Measurements from ENCODE around the gene PAX2.

The PAX2 gene

DNA sequence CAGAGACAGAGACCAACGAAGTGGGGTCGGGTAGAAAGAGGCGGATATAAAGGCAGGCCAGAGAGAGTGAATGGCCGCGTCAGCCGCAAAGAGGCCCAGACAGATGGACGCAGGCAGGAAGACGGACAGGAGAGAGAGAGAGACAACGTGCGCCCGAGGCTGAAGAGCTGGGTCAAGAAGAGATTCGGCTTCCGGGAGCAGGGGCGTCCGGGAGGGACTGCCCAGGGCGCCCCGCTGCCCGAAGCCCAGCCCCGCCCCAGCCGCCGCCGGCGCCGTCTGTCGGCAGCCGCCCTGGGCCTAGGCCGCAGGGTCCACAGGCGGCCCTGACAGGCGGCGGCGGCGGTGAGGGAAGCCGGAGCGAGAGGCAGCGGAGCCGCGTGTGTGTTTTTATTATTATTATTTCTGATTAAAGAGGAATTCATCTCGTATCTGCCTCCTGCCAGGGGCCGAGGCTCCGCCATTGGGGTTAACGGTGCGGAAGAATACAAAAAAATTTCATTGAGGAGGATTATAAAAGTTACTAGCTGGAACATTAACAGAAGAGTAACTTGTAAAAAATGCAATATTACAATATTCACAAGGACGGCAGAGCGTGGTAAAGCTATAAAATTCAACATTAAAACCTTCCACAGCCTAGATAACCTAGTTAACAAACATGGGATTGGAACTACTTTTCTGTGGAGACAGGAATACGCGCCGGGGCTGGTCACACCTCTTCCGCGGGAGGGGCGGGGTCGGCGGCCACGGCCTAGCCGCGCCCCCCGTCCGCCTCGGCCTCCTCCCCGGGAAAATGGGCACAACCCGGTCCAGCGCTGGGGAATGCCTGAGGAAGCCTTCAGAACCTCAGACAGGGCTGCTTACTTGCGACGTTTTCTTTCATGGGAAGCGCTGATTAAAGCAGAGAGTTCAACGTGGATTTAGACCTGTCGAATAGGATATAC lies 29.7 kb upstream of the PAX2 start:
- DNase-seq (ENCODE audit: low spot score): no peak

DNA sequence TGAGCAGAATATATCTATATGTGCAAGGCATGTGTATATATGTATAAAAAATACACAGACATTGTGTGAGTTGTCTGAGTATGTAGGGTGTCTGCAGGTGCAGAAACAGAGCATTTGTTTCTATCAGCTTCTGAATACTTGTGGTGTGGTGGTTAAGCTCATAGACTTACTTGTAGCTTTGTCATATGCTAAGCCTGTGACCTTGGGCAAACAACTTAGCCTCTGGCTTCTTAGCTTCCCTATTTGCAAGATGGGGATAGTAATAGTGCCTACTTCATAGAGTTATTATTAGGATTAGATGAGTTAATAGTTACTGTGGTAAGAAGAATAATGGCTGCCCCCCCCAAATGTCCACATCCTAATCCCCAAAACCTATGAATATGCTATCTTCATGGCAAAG lies 28.2 kb upstream of the PAX2 start:
- H3K9me3 ChIP-seq (ENCODE audit: severe bottlenecking): no peaks in the 10 kb centered on the region
- H3K4me3 ChIP-seq (ENCODE audit: severe bottlenecking): no peak overlapping the region
- ATAC-seq (ENCODE audit: low read depth) (no peak), DNase-seq (ENCODE audit: low spot score) (no peak)
- no peaks in the 10 kb centered on the region for H3K4me1 ChIP-seq (ENCODE audit: insufficient read depth, poor library complexity, severe bottlenecking)
- TF ChIP-seq, protein P1, sequence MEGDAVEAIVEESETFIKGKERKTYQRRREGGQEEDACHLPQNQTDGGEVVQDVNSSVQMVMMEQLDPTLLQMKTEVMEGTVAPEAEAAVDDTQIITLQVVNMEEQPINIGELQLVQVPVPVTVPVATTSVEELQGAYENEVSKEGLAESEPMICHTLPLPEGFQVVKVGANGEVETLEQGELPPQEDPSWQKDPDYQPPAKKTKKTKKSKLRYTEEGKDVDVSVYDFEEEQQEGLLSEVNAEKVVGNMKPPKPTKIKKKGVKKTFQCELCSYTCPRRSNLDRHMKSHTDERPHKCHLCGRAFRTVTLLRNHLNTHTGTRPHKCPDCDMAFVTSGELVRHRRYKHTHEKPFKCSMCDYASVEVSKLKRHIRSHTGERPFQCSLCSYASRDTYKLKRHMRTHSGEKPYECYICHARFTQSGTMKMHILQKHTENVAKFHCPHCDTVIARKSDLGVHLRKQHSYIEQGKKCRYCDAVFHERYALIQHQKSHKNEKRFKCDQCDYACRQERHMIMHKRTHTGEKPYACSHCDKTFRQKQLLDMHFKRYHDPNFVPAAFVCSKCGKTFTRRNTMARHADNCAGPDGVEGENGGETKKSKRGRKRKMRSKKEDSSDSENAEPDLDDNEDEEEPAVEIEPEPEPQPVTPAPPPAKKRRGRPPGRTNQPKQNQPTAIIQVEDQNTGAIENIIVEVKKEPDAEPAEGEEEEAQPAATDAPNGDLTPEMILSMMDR (IDR thresholded peaks at IDR 0.05; ENCODE audit: poor library complexity, severe bottlenecking): no peak
- peaks cover 96% of the 10 kb centered on the region for H3K27me3 ChIP-seq (ENCODE audit: insufficient read depth, poor library complexity, severe bottlenecking)
- no peak overlapping the region for H3K27ac ChIP-seq (ENCODE audit: poor library complexity, severe bottlenecking)
- no peaks in the 10 kb centered on the region for H3K36me3 ChIP-seq (ENCODE audit: low read depth)

More for the DNA sequence above, 29.7 kb upstream of the PAX2 start:
- H3K4me1 ChIP-seq (ENCODE audit: insufficient read depth, poor library complexity, severe bottlenecking): no peaks in the 10 kb centered on the region
- H3K9me3 ChIP-seq (ENCODE audit: severe bottlenecking): no peaks in the 10 kb centered on the region
- H3K36me3 ChIP-seq (ENCODE audit: low read depth): no peaks in the 10 kb centered on the region
- ATAC-seq (ENCODE audit: low read depth): no peak
- peaks cover 98% of the 10 kb centered on the region for H3K27me3 ChIP-seq (ENCODE audit: insufficient read depth, poor library complexity, severe bottlenecking)
- H3K4me3 ChIP-seq (ENCODE audit: severe bottlenecking): no peak overlapping the region
- TF ChIP-seq, protein P1 (IDR thresholded peaks at IDR 0.05; ENCODE audit: poor library complexity, severe bottlenecking): no peak
- no peak overlapping the region for H3K27ac ChIP-seq (ENCODE audit: poor library complexity, severe bottlenecking)

DNA sequence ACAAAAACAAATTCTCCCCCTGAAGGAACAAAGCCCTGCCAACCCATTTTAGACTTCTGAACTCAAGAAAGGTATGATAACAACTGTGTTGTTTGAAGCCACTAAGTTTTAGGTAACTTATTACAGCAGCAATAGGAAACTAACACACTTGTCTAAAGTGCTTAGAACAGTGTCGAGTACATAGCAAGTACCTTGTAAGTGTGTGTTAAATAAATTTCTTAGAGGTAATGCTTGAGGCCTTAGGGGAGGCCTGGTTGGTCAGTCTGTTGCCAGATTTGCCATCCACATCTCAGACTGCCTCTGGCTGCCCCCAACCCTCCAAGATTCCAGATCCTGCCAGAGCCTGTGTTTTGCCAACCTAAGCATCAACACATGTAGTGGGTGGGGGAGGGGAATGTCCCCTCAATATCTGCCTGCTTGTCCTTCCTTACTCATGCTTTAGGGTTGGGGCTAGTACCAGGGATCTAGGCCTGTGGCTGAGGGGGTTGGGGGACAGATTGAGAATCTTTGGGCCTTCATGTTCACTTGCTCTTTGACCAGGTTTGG lies 27.1 kb upstream of the PAX2 start:
- no peaks in the 10 kb centered on the region for H3K9me3 ChIP-seq (ENCODE audit: severe bottlenecking)
- H3K27me3 ChIP-seq (ENCODE audit: insufficient read depth, poor library complexity, severe bottlenecking): peaks cover 96% of the 10 kb centered on the region
- H3K4me3 ChIP-seq (ENCODE audit: severe bottlenecking): no peak overlapping the region
- DNase-seq (ENCODE audit: low spot score) (no peak), ATAC-seq (ENCODE audit: low read depth) (no peak)
- no peak overlapping the region for H3K27ac ChIP-seq (ENCODE audit: poor library complexity, severe bottlenecking)
- no peaks in the 10 kb centered on the region for H3K36me3 ChIP-seq (ENCODE audit: low read depth)
- TF ChIP-seq, protein P1 (IDR thresholded peaks at IDR 0.05; ENCODE audit: poor library complexity, severe bottlenecking): no peak
- H3K4me1 ChIP-seq (ENCODE audit: insufficient read depth, poor library complexity, severe bottlenecking): no peaks in the 10 kb centered on the region

DNA sequence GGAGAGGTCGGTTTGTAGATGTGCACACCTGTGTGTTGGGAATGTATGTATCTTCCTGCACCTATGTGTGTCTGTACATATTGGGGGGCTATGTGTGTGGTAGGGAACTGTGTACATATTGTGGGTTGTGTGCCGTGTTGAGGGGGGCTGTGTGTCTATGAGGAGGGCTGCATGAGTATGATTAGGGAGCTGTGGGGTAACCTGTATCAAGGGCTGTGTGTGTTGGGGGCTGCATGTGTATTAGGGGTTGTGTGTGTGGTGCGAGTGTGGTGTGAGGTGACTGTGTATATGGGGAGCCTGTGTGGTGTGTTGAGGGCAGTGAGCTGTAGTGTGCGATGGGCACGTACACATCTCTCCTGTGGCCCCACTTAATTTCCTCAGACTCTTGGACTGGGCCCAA lies 22.2 kb upstream of the PAX2 start:
- ATAC-seq (ENCODE audit: low read depth) (no peak), DNase-seq (ENCODE audit: low spot score) (no peak)
- H3K4me3 ChIP-seq (ENCODE audit: severe bottlenecking): no peak overlapping the region
- no peaks in the 10 kb centered on the region for H3K4me1 ChIP-seq (ENCODE audit: insufficient read depth, poor library complexity, severe bottlenecking)
- TF ChIP-seq, protein P1 (IDR thresholded peaks at IDR 0.05; ENCODE audit: poor library complexity, severe bottlenecking): no peak
- no peaks in the 10 kb centered on the region for H3K36me3 ChIP-seq (ENCODE audit: low read depth)
- H3K27me3 ChIP-seq (ENCODE audit: insufficient read depth, poor library complexity, severe bottlenecking): peaks cover 92% of the 10 kb centered on the region
- H3K9me3 ChIP-seq (ENCODE audit: severe bottlenecking): no peaks in the 10 kb centered on the region
- no peak overlapping the region for H3K27ac ChIP-seq (ENCODE audit: poor library complexity, severe bottlenecking)

Measured in RWPE2 (cell line).